Endothelial cell (in vitro differentiated cells): ENCODE results near the gene PCDHAC2. TPM values are rescaled to one million over a fixed set of nuclear protein-coding genes. Genes with fewer than 3 reads are reported as not detected.

ENCODE experiments used
- total RNA-seq: library from RNA; stranded (reverse); fragmentation: NEBNext Ultra II Directional; extraction: Animal tissue kit (Norgen Biotek cat#: 25700); gene quantifications from one replicate; pipeline ENCODE4 v1.2.1, GENCODE V29; 2021; ENCODE audit not compliant: unreplicated experiment

The PCDHAC2 gene
- total RNA-seq, 1 donor from 2014 or later, result 5.2 TPM

Other genes starting within 250 kb of the PCDHAC2 start
- 0.13 TPM for gene PCDHA1, start 180.3 kb upstream of the PCDHAC2 start, total RNA-seq
- gene PCDHA2, start 171.6 kb upstream of the PCDHAC2 start, total RNA-seq, result 4.2 TPM
- gene PCDHA3, start 165.4 kb upstream of the PCDHAC2 start, total RNA-seq, result 2.6 TPM
- 9.9 TPM for gene PCDHA4, start 159.4 kb upstream of the PCDHAC2 start, total RNA-seq
- 2.7 TPM for gene PCDHA5, start 144.9 kb upstream of the PCDHAC2 start, total RNA-seq
- gene PCDHA6, start 138.5 kb upstream of the PCDHAC2 start, total RNA-seq, result 2.3 TPM
- gene PCDHA7, start 132.2 kb upstream of the PCDHAC2 start, total RNA-seq, result 2.9 TPM
- 1.6 TPM for gene PCDHA8, start 125.3 kb upstream of the PCDHAC2 start, total RNA-seq
- 1.7 TPM for gene PCDHA9, start 118.1 kb upstream of the PCDHAC2 start, total RNA-seq
- 16.9 TPM for gene PCDHA10, start 110.6 kb upstream of the PCDHAC2 start, total RNA-seq
- gene PCDHA11, start 97.5 kb upstream of the PCDHAC2 start, total RNA-seq, result 7.8 TPM
- 9.7 TPM for gene PCDHA12, start 91.2 kb upstream of the PCDHAC2 start, total RNA-seq
- 2.5 TPM for gene PCDHA13, start 84.4 kb upstream of the PCDHAC2 start, total RNA-seq
- gene PCDHAC1, start 40.2 kb upstream of the PCDHAC2 start, total RNA-seq, result 7.5 TPM
- gene PCDHB1, start 84.9 kb downstream of the PCDHAC2 start, total RNA-seq, result not detected
- gene PCDHB2, start 128.1 kb downstream of the PCDHAC2 start, total RNA-seq, result 44.9 TPM
- 6.5 TPM for gene PCDHB3, start 134.0 kb downstream of the PCDHAC2 start, total RNA-seq
- 2.3 TPM for gene PCDHB4, start 155.3 kb downstream of the PCDHAC2 start, total RNA-seq
- gene PCDHB5, start 168.7 kb downstream of the PCDHAC2 start, total RNA-seq, result 7.8 TPM
- 1.1 TPM for gene PCDHB6, start 183.6 kb downstream of the PCDHAC2 start, total RNA-seq
- gene PCDHB7, start 206.2 kb downstream of the PCDHAC2 start, total RNA-seq, result 4.6 TPM
- 9.2 TPM for gene PCDHB8, start 211.3 kb downstream of the PCDHAC2 start, total RNA-seq
- gene PCDHB16, start 215.9 kb downstream of the PCDHAC2 start, total RNA-seq, result 10.9 TPM
- gene PCDHB9, start 220.7 kb downstream of the PCDHAC2 start, total RNA-seq, result 15.2 TPM
- gene PCDHB10, start 225.9 kb downstream of the PCDHAC2 start, total RNA-seq, result 10.3 TPM
- gene PCDHB11, start 233.2 kb downstream of the PCDHAC2 start, total RNA-seq, result 6.4 TPM
- 8.4 TPM for gene PCDHB12, start 242.2 kb downstream of the PCDHAC2 start, total RNA-seq
- gene PCDHB13, start 247.4 kb downstream of the PCDHAC2 start, total RNA-seq, result 7.1 TPM